Measurements from ENCODE around the gene C1QTNF1. TPM values are rescaled to one million over a fixed set of nuclear protein-coding genes. Genes with fewer than 3 reads are reported as not detected.

Gene C1QTNF1
- total and polyA plus RNA-seq, 8 donors = 2.9 to 20.3 (median 12.7) TPM

DNA sequence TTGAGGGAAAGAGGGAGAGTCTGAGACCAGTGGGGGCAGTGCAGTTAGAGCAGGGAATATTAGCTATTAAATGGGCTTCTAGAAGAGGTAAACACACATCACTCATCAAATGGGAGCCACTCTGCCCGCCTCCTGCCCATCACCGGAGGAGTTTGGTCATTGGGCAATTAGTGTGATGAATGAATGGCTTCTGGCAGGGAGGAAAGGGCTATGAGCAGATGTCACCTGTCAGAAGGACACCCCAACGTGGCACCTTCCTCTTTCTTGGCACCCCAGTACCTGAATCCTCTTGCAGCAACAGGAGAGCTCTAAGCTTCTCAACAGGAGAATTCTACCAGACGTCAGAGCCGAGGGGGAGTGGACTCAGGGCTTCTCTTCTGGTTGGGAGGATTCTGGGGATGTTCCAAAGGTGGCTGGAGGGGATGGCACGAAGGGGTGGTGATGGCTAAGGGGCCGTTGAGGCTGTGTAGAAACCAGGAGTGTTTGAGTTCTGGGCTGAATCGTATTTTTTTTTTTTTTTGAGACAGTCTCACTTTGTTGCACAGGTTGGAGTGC is 11.0 kb downstream of the C1QTNF1 start:
- DNase-seq = no peak
- H3K27me3 ChIP-seq = peaks cover 0 to 6% (median 0%) of the 10 kb centered on the region in 3 donors
- WGBS, 5 donors = 88 to 94% (median 89%) methylated on average over 7 to 8 of the region's 8 CpGs

DNA sequence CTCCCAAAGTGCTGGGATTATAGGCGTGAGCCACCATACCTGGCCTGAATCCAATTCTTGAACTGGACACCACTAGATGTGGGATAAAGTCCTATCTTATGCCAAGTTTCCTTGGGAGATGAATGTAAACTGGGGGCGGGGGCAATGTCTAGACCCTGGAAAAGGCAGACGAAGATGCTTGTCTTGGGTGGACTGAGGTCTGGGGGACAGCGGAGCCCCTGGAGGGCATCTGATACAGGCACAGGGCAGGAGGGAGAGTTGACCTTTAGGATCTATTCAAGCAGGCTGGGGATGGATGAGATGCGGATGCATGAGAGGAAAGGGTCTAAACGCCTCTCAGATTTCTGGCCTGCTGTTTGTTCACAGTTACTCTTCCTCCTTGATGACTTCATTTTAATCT is 11.7 kb downstream of the C1QTNF1 start:
- intact Hi-C loops (cut with DNase I; ENCODE audit: low total_unique reads) = no loop called here
- WGBS, 5 donors = 93 to 97% (median 95%) methylated on average over 6 of the region's 6 CpGs
- TF ChIP-seq, protein P1, sequence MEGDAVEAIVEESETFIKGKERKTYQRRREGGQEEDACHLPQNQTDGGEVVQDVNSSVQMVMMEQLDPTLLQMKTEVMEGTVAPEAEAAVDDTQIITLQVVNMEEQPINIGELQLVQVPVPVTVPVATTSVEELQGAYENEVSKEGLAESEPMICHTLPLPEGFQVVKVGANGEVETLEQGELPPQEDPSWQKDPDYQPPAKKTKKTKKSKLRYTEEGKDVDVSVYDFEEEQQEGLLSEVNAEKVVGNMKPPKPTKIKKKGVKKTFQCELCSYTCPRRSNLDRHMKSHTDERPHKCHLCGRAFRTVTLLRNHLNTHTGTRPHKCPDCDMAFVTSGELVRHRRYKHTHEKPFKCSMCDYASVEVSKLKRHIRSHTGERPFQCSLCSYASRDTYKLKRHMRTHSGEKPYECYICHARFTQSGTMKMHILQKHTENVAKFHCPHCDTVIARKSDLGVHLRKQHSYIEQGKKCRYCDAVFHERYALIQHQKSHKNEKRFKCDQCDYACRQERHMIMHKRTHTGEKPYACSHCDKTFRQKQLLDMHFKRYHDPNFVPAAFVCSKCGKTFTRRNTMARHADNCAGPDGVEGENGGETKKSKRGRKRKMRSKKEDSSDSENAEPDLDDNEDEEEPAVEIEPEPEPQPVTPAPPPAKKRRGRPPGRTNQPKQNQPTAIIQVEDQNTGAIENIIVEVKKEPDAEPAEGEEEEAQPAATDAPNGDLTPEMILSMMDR (IDR thresholded peaks at IDR 0.05) = no peak
- TF ChIP-seq POLR2AphosphoS5 (IDR thresholded peaks at IDR 0.05) = no peak
- no peak for TF ChIP-seq EP300 (IDR thresholded peaks at IDR 0.05)
- TF ChIP-seq POLR2A (IDR thresholded peaks at IDR 0.05) = no peak
- H3K4me1 ChIP-seq = peaks cover 5 to 39% (median 19%) of the 10 kb centered on the region in 4 donors
- H3K27me3 ChIP-seq = peaks cover 0 to 6% (median 0%) of the 10 kb centered on the region in 3 donors
- no peak overlapping the region for H3K4me3 ChIP-seq
- no peak overlapping the region for H3K27ac ChIP-seq
- no peak for DNase-seq
- H3K9me3 ChIP-seq = no peaks in the 10 kb centered on the region
- H3K36me3 ChIP-seq = no peaks in the 10 kb centered on the region

More for the DNA sequence above, 11.0 kb downstream of the C1QTNF1 start:
- Histone ChIP-seq H3K9me3 (no peaks in the 10 kb centered on the region), H3K4me1 (peaks cover 5 to 39% (median 19%) of the 10 kb centered on the region in 4 donors), H3K36me3 (no peaks in the 10 kb centered on the region), H3K27ac (peak overlapping the region in 2 of 5 donors; percentile 52 to 65), H3K4me3 (no peak overlapping the region)
- TF ChIP-seq, protein P1 (IDR thresholded peaks at IDR 0.05) = no peak
- no peak for TF ChIP-seq POLR2AphosphoS5 (IDR thresholded peaks at IDR 0.05)
- intact Hi-C loops (cut with DNase I; ENCODE audit: low total_unique reads) = no loop called here

DNA sequence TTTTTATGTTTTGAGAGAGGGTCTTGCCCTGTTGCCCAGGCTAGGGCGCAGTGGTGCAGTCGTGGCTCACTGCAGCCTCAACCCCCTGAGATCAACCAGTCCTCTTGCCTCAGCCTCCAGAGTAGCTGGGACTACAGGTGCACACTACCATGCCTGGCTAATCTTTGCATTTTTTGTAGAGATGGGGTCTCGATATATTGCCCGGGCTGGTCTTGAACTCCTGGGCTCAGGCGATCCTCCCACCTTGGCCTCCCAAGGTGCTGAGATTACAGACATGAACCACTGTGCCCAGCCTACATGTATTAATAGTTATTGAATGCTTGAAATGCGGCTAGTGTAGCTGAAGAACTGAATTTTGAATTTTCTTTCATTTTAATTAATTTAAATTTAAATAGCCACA is 12.2 kb downstream of the C1QTNF1 start:
- intact Hi-C loops (cut with DNase I; ENCODE audit: low total_unique reads) = no loop called here

DNA sequence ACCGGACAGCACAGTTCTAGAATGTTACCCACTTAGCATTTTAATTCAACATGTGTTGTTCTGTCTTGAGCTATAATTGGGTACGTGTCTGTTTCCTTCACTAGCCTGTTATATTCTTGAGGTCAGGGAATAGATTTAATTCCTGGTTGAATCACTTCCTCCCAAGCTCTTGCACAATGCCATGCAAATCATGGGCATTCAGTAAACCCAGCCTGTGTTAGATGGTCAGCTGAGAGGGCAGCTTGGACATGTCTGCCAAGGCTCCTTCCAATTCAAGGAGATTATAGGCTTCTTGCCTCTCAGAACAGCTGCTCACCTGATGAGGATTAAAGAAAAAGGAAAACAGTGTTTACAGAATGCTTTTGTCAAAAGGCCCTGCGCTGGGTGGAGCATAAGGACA is 12.6 kb downstream of the C1QTNF1 start:
- Histone ChIP-seq H3K9me3 (no peaks in the 10 kb centered on the region), H3K4me3 (no peak overlapping the region), H3K36me3 (no peaks in the 10 kb centered on the region), H3K27ac (peak overlapping the region in 3 of 5 donors; percentile 1 to 29 (median 24)), H3K27me3 (peaks cover 0 to 6% (median 0%) of the 10 kb centered on the region in 3 donors), H3K4me1 (peaks cover 5 to 39% (median 19%) of the 10 kb centered on the region in 4 donors)
- DNase-seq = peak in 1 of 2 donors; percentile 45
- TF ChIP-seq POLR2AphosphoS5 (IDR thresholded peaks at IDR 0.05) (peak in 2 of 3 donors; percentile 24 to 70), POLR2A (IDR thresholded peaks at IDR 0.05) (no peak), EP300 (IDR thresholded peaks at IDR 0.05) (no peak)
- TF ChIP-seq, protein P1 (IDR thresholded peaks at IDR 0.05) = no peak
- 68 to 82% (median 79%) methylated on average over 3 of the region's 3 CpGs for WGBS, 5 donors
- intact Hi-C loops (cut with DNase I; ENCODE audit: low total_unique reads) = no loop called here

More for the DNA sequence above, 12.2 kb downstream of the C1QTNF1 start:
- TF ChIP-seq EP300 (IDR thresholded peaks at IDR 0.05) = no peak
- no peak for TF ChIP-seq POLR2AphosphoS5 (IDR thresholded peaks at IDR 0.05)
- TF ChIP-seq, protein P1 (IDR thresholded peaks at IDR 0.05) = no peak
- no peak for TF ChIP-seq POLR2A (IDR thresholded peaks at IDR 0.05)
- Histone ChIP-seq H3K27ac (peak overlapping the region in 3 of 5 donors; percentile 1 to 29 (median 24)), H3K9me3 (no peaks in the 10 kb centered on the region), H3K4me3 (no peak overlapping the region), H3K4me1 (peaks cover 5 to 39% (median 19%) of the 10 kb centered on the region in 4 donors), H3K36me3 (no peaks in the 10 kb centered on the region), H3K27me3 (peaks cover 0 to 6% (median 0%) of the 10 kb centered on the region in 3 donors)
- DNase-seq = no peak
- WGBS, 5 donors = 95 to 98% (median 97%) methylated on average over 6 of the region's 6 CpGs
